OCI-LY3 (cell line): Measurements from ENCODE around the gene DOCK8.

Experiments used
- EZH2phosphoT487 ChIP-seq: fragments of 200-600 bp; shearing (Covaris generic); IDR thresholded peaks from 2 replicates; pipeline ENCODE4 v1.6.1; 2018; ENCODE audit warnings: antibody characterized with exemption, mixed run types, low read depth
- TF ChIP-seq, protein P1 (sequence below): fragments of 200-600, 300-600 bp; sonication (generic); IDR thresholded peaks from 2 replicates; pipeline ENCODE4 v1.5.1; 2014; ENCODE audit warnings: antibody characterized with exemption, low read length, low read depth

DNA sequence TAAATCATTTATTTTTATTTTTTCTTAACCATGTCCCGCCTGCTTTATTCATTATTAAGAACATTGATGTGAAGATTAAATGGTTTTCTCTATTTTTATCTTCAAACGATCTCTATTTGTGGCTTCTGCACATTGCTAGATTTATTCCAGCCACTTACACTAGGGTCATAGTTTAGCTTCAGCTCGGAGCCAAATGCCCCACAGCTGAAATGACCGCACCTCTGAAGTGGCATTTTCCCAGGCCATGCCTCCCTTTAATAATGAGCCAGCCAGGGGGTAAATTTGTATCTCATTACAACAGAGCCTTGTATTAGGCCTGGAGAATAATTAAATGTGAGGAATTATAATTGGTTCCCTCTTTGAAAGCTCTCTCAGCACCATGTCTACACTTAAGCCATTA, 89.4 kb downstream of the DOCK8 start:
- TF ChIP-seq, protein P1, sequence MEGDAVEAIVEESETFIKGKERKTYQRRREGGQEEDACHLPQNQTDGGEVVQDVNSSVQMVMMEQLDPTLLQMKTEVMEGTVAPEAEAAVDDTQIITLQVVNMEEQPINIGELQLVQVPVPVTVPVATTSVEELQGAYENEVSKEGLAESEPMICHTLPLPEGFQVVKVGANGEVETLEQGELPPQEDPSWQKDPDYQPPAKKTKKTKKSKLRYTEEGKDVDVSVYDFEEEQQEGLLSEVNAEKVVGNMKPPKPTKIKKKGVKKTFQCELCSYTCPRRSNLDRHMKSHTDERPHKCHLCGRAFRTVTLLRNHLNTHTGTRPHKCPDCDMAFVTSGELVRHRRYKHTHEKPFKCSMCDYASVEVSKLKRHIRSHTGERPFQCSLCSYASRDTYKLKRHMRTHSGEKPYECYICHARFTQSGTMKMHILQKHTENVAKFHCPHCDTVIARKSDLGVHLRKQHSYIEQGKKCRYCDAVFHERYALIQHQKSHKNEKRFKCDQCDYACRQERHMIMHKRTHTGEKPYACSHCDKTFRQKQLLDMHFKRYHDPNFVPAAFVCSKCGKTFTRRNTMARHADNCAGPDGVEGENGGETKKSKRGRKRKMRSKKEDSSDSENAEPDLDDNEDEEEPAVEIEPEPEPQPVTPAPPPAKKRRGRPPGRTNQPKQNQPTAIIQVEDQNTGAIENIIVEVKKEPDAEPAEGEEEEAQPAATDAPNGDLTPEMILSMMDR: no peak
- no peak for TF ChIP-seq EZH2phosphoT487
